Measurements from ENCODE around the gene NFIC.

The NFIC gene

GRCh38 chr19:3514930-3515329 lies 148.5 kb downstream of the NFIC start:
- no peak overlapping the region for H3K4me3 ChIP-seq (replicated peaks; ENCODE audit: low read depth, low read length)
- TF ChIP-seq CTCF (IDR thresholded peaks at IDR 0.05; ENCODE audit: insufficient read depth, low read length, poor library complexity, severe bottlenecking) = no peak
- H3K36me3 ChIP-seq (ENCODE audit: control insufficient read depth, insufficient read depth, low read length) = peaks cover 2% of the 10 kb centered on the region
- no peak for DNase-seq (ENCODE audit: extremely low read depth, insufficient read length)
- H3K27me3 ChIP-seq (replicated peaks; ENCODE audit: control insufficient read depth, insufficient read depth, low read length) = no peaks in the 10 kb centered on the region

- no peak for TF ChIP-seq CTCF (IDR thresholded peaks at IDR 0.05; ENCODE audit: insufficient read depth, low read length, poor library complexity, severe bottlenecking)
- no peak for DNase-seq (ENCODE audit: extremely low read depth, insufficient read length)
These were observed 149.6 kb downstream of the NFIC start for GRCh38 chr19:3515891-3516422.

GRCh38 chr19:3516675-3517207 lies 150.4 kb downstream of the NFIC start:
- H3K4me3 ChIP-seq (replicated peaks; ENCODE audit: low read depth, low read length) = no peak overlapping the region
- H3K36me3 ChIP-seq (ENCODE audit: control insufficient read depth, insufficient read depth, low read length) = peaks cover 2% of the 10 kb centered on the region
- H3K27me3 ChIP-seq (replicated peaks; ENCODE audit: control insufficient read depth, insufficient read depth, low read length) = no peaks in the 10 kb centered on the region
- TF ChIP-seq CTCF (IDR thresholded peaks at IDR 0.05; ENCODE audit: insufficient read depth, low read length, poor library complexity, severe bottlenecking) = no peak
- DNase-seq (ENCODE audit: extremely low read depth, insufficient read length) = peak; percentile 56

More at GRCh38 chr19:3515891-3516422, 149.6 kb downstream of the NFIC start:
- H3K4me3 ChIP-seq (replicated peaks; ENCODE audit: low read depth, low read length) = no peak overlapping the region
- no peaks in the 10 kb centered on the region for H3K27me3 ChIP-seq (replicated peaks; ENCODE audit: control insufficient read depth, insufficient read depth, low read length)
- H3K36me3 ChIP-seq (ENCODE audit: control insufficient read depth, insufficient read depth, low read length) = peaks cover 2% of the 10 kb centered on the region

GRCh38 chr19:3517638-3518037 lies 151.3 kb downstream of the NFIC start:
- no peaks in the 10 kb centered on the region for H3K27me3 ChIP-seq (replicated peaks; ENCODE audit: control insufficient read depth, insufficient read depth, low read length)
- peaks cover 2% of the 10 kb centered on the region for H3K36me3 ChIP-seq (ENCODE audit: control insufficient read depth, insufficient read depth, low read length)
- H3K4me3 ChIP-seq (replicated peaks; ENCODE audit: low read depth, low read length) = no peak overlapping the region
- DNase-seq (ENCODE audit: extremely low read depth, insufficient read length) = no peak
- no peak for TF ChIP-seq CTCF (IDR thresholded peaks at IDR 0.05; ENCODE audit: insufficient read depth, low read length, poor library complexity, severe bottlenecking)

- Histone ChIP-seq H3K4me3 (replicated peaks; ENCODE audit: low read depth, low read length) (no peak overlapping the region), H3K27me3 (replicated peaks; ENCODE audit: control insufficient read depth, insufficient read depth, low read length) (no peaks in the 10 kb centered on the region), H3K36me3 (ENCODE audit: control insufficient read depth, insufficient read depth, low read length) (peaks cover 2% of the 10 kb centered on the region)
- TF ChIP-seq CTCF (IDR thresholded peaks at IDR 0.05; ENCODE audit: insufficient read depth, low read length, poor library complexity, severe bottlenecking) = no peak
- no peak for DNase-seq (ENCODE audit: extremely low read depth, insufficient read length)
These were observed 151.9 kb downstream of the NFIC start for GRCh38 chr19:3518255-3518654.

GRCh38 chr19:3518659-3519058 lies 152.3 kb downstream of the NFIC start:
- no peak for TF ChIP-seq CTCF (IDR thresholded peaks at IDR 0.05; ENCODE audit: insufficient read depth, low read length, poor library complexity, severe bottlenecking)
- H3K4me3 ChIP-seq (replicated peaks; ENCODE audit: low read depth, low read length) = no peak overlapping the region
- DNase-seq (ENCODE audit: extremely low read depth, insufficient read length) = no peak
- H3K27me3 ChIP-seq (replicated peaks; ENCODE audit: control insufficient read depth, insufficient read depth, low read length) = no peaks in the 10 kb centered on the region
- peaks cover 5% of the 10 kb centered on the region for H3K36me3 ChIP-seq (ENCODE audit: control insufficient read depth, insufficient read depth, low read length)
